Activated CD4-positive, CD25-positive, alpha-beta regulatory T cell (primary cell): ENCODE data around the gene UBE2J2.

Source experiments
- DNase-seq, 4 experiments: peaks; one replicate each; lab custom pipeline; 2025; lab: John Stamatoyannopoulos, UW

Gene UBE2J2

DNA sequence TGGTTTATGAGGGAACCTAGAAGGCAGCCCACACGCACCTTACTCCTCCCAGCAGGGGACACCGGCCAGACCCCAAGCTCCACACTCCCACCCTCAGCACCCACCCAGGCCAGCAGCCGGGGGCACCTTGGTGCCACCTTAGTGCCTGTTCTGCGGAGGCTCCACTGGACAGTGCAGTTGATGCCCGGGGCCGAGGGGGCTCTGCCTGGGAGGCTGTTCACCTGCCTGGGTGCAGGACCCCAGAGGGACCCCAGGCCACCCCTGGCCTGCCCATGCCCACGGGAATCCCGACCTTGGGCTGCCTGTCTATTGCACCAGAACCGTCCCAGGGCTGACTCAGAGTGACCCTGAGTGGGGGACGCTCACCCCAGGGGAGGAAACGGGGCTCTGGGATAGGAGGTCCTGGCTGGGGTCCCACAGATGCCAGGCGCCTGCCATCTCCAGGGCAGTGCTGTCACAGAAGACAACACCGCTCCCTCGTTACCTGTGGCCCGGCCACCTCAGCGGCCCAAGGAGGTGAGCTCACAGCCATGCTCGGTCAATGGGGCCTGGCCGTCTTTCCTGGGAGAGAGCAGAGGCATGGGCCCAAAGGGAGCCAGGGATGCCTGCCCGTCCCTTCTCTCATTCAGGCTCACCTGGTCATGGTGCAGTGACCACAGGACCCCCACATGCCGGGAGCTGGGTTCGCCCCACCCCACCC is 7.3 kb upstream of the UBE2J2 start:
- DNase-seq, result no peak

DNA sequence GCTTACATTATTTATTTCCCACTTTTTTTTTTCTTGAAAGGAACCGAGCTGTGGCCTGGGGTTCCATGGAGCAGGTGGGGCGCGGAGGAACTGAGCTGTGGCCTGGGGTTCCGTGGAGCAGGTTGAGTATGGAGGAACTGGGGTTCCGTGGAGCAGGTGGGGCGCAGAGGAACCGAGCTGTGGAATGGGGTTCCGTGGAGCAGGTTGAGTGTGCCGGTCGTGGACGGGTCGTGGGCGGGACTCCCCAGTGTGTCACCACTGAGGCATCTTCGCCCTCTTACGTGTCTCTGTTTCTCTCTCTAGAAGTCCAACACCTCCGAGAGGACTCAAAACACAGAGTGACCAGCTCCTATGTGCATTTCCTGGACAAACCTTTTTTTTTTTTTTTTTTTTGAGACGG is 5.4 kb upstream of the UBE2J2 start:
- no peak for DNase-seq

- DNase-seq, result no peak
Observed at GRCh38 chr1:1278620-1279019, 5.0 kb upstream of the UBE2J2 start.

- no peak for DNase-seq
Observed at GRCh38 chr1:1275836-1276235, 2.2 kb upstream of the UBE2J2 start.

DNA sequence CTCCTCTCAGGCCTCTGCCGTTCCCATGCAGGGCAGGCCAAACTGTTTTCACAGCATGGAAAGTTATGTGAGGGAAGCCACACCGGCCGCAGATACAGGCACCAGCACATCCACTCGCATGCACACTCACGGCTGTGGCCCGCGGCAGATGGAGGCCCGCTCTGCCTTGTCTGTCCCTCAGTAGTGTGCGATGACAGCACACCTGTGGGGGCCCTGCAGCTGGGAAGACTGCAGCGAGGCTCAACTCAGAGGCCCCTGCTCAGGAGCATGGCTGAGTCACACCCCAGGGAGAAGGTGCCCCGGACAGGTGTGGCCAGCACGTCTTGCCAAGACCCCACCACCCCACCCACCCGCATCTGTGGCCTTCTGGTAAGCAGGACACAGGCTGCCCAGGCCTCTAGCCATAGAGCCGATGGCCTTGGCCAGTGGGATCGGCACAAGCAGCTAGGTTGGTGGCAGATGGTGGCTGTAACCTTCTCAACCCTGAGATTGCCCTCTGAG is 1.3 kb upstream of the UBE2J2 start:
- DNase-seq, result no peak

- DNase-seq, result no peak
Observed at GRCh38 chr1:1274299-1274930, 761 bp upstream of the UBE2J2 start.

GRCh38 chr1:1273209-1273511 is 494 bp downstream of the UBE2J2 start:
- no peak for DNase-seq

DNA sequence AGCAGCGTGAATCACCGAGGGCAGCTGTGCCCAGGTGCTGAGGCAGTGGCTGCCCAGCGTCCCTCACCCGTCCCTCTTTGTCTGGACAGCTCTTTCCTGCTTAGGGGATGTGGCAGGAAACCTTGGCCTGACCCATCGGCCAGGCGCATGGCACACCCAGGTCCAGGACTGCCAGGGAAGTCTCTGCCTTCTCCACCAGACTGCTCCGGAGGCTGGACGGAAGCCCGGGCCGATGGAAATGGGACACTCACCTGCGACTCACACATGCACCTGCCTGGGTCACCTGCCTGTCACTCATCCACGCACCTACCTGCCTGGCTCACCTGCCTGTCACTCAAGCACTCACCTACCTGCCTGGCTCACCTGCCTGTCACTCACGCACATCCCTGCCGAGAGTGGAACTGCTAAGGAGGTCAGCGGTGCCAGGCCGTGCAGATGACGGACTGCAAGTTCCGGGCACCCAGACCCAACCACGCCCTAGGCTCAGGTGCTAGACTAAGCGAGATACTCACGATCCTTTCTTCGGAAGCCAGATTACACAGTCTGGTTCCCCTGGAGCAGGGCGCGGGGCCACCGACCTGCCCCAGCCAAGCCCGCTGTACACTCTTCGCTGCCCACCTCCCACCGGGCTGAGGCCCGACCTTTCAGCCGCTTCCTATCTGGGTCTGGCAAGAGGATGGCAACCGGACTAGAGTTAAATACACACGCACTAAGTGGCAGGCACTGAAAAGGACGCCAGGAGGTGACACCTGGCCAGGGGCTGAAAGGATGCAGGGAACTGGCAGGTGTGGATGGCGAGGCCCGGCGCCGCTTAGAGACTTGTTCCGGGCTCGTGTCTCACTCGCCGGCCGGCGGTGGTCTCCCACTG is 1.1 kb downstream of the UBE2J2 start:
- DNase-seq, result no peak

DNA sequence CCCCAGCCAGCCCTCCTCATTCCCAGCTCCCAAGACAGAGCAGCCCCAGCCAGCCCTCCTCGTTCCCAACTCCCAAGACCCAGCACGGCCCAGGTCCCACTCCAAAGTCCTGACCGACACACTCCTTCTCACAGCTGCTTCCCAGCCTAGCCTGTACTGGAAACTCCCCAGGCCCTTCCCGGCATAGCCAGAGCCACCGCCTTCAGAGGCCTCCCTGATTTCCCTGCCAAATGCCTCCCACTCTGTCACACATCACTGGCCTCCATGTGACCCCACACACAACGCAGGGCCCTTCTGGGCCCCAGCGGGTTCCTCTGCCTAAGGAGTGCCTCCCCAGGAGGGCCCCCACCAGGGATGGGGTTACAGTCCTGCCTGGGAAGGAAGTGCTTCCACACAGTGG is 2.8 kb downstream of the UBE2J2 start:
- no peak for DNase-seq

GRCh38 chr1:1268284-1268682 is 5.4 kb downstream of the UBE2J2 start:
- DNase-seq, result no peak

DNA sequence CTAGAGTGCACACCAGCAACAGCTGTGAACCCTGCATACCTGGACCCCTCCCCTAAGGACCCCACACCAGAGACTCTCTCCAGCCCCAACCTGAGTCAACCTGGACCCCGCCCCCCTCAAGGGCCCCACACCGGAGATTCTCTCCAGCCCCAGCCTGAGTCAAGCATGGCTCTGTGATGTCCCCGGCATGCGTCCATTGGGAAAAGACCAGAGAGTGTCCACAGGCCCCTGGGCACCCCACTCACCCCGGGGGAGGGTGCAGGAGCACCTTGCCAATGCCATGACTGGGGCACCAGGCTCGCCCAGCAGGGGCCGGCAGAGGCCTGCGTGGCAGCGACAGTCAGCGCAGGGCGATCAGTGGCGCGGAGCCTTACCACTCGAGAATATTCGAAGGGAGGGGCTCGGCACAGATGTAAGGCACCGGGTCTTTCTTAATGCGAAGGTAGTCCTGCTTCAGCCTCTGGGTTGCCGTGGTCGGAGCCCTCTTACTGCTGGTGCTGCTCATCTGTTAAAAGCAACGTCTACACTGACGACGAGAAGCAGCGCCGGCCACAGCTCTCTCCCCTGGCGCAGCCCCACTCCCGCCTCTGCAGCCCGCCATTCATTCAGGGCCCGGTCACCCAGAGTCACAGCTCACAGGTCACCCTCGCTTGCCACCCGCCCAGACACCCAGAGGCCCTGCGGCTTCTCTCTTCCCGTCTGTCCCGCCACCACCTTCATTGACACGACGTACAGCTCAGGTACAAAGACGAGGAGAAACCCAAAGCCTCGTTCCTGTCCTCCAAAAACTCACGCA is 6.0 kb downstream of the UBE2J2 start:
- no peak for DNase-seq

- no peak for DNase-seq
Observed at GRCh38 chr1:1264868-1265272, 8.8 kb downstream of the UBE2J2 start.

GRCh38 chr1:1264026-1264425 is 9.6 kb downstream of the UBE2J2 start:
- DNase-seq, result no peak

DNA sequence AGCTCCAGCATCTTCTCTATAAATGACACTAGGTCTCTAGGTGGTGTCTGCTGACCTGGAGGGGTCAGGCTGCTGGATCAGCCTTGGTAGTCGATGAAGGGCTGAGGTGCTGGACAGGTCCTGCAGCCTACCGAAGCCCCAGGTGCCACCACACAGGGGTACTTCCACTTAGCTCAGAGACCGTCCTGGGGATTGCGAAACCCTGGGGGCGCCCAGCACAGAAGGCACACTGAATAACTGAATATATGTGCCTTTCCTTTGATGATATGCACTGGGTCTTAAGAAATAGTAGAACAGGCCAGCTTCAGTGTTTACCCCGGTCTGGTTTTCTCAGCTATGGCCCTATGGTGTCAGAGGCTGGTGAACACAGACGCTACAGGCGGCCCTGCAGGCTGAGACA is 10.9 kb downstream of the UBE2J2 start:
- DNase-seq, result no peak

- no peak for DNase-seq
Observed at GRCh38 chr1:1262071-1262470, 11.6 kb downstream of the UBE2J2 start.

DNA sequence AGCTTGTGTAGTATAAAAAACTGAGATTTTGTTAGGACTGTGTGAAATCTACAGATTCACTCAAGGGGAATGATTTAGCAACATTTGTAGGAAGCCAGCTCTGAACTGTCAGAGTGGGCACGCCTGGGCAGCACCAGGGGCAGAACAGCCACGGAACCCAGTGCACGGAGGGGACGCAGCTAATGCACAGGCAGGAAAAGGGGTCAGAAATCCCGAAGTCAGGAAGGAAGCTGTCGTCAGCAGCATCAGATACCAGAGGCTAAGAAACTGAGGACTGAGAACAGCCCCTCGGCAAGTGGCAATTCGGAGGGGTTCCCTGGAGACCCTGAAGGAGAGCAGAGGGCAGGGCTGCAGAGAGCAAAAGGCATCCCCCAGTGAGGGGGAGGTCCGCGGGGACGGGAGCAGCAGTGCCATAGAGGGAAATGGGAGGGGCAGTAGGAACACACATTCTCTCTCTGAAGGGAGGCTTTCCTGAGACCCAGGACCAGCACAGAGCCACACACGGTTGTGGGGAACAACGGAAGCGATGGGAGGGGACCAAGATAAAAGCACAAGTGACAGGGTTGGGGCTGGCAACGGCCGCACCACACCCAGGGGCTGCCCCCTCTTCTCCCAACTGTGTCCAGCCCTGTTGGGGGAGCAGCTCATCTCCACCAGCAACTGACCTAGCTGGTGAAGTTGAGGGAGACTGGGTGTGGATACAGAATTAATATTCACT is 12.7 kb downstream of the UBE2J2 start:
- no peak for DNase-seq

DNA sequence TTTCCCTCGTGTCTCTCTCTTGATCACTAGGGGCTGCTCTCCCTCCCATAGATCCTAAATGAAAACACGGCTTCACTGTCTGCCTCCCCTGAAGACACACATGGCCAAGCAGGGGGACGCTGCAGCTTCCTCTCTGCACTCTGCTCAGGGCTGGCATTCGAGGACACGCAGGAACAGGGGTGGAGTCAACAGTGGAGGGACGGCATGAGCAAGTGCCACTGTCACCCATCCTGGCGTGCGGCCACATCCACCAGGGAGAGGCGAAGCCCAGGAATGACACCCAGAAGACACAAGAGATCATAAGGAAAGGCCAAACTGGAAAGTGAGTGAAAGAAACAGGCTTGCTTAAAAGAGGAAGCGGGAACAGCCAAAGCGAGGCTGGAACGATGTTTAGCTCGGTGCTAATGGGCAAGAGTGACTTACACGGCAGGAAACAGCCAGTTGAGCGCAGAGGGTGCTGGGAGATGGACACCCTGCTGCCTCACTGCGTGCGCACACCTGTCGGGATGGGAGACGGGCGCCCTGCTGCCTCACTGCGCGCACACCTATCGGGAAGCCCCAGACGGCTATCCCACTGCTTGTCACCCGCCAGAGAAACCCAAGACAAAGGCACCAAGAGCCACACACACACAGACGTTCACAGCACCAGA is 13.6 kb downstream of the UBE2J2 start:
- DNase-seq, result no peak

- DNase-seq, result no peak
Observed at GRCh38 chr1:1259540-1259939, 14.1 kb downstream of the UBE2J2 start.

GRCh38 chr1:1259119-1259488 is 14.6 kb downstream of the UBE2J2 start:
- no peak for DNase-seq

DNA sequence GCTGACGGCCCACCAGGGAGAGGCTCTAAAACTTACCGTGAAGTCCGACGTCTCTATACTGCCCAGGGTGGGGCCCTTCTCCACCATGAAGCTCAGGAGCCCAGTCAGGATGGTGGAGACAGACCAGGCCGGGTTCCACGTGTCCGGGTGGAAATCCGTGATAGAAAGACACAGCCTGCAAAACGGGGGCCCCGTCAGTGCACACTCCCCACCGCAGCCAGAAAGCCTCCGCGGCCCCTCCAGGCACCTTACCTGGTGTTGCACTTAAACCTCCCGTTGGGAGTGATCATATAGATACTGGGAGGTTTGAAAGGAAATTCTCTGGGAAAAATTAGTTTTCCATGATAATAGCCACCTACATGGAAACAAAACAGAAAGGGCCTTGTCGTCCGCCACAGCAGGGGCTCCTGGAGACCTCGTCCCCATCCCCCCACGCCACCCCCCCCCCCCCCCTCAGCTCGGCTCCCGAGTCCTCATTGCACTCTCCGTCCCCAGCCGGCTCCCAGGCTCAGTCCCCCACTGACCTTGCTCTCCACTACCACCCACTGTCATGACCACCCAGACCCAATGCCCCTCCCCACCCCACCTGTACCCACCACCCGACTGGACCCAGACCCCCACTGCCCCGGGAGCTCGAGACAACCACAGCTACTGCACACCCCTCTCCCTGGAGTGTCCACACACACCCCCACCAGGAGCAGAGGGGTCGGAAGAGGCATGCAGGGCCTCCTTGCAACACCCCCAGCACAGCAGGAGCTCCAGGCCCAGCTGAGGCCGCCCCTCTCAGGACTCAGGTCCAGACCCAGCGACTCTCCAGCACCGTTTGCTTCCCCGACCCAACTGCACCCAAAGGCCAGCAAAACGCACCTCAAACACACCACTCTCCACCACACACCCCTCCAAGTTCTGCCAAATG is 16.4 kb downstream of the UBE2J2 start:
- no peak for DNase-seq
